Measurements from ENCODE around the gene CNIH2. TPM values are rescaled to one million over a fixed set of nuclear protein-coding genes. Genes with fewer than 3 reads are reported as not detected.

The CNIH2 gene
- total and polyA plus RNA-seq, 9 of the 15 experiments (the other 6 are each of a cell fraction or from before 2014, with no cell fraction given), result 0.26 to 0.89 (median 0.40) TPM; not detected in 4

DNA sequence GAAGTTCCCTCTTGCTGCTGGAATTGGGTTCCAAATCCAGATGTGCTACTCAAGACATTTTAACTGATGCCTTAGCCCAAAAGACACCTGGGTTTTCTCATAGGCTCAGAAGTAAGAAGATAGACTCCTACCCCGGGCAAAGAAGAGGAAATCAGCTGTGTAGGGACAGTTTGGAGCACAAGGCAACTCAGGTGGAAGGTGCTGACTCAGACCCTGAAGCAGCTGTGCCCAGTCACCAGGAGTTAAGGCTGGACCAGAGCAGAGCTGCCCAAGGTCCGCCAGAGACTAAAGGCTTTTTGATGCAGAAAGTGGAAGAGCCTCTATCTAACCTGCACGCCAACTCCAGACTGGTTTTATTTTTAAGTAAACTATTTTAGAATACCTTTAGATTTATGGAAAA is 30.2 kb upstream of the CNIH2 start:
- no peak overlapping the region for H3K27ac ChIP-seq (ENCODE audit: extremely low read depth, low read depth, low read length)
- 55% methylated on average over 3 of the region's 3 CpGs for WGBS (ENCODE audit: insufficient coverage, low coverage, missing lambda C conversion rate)
- no peaks in the 10 kb centered on the region for H3K4me1 ChIP-seq (replicated peaks in 1 of 2; ENCODE audit: control insufficient read depth in 2 of 2, insufficient read depth in 2 of 2, low read length in 2 of 2)
- ATAC-seq (no peak), DNase-seq (ENCODE audit: extremely low read depth in 1 of 4, low spot score in 3 of 4) (no peak), FAIRE-seq (no peak)
- no TSS peak for BruUV-seq (replicated peaks)
- in situ Hi-C loops (cut with MboI), result no loop called here
- no peaks in the 10 kb centered on the region for H3K79me2 ChIP-seq (ENCODE audit: control insufficient read depth, insufficient read depth, low read length)
- no peak overlapping the region for H3K4me2 ChIP-seq (ENCODE audit: insufficient read depth, low read length)
- H3K36me3 ChIP-seq (ENCODE audit: control insufficient read depth, insufficient read depth, low read length), result no peaks in the 10 kb centered on the region
- no peaks in the 10 kb centered on the region for H3K9me3 ChIP-seq (replicated peaks; ENCODE audit: control insufficient read depth, insufficient read depth, low read depth, low read length)
- H3K27me3 ChIP-seq (ENCODE audit: control insufficient read depth in 2 of 2, insufficient read depth in 2 of 2, low read length in 2 of 2), result no peaks in the 10 kb centered on the region
- ChIA-PET CTCF (ENCODE audit: low intra/inter-chr PET ratio) (no interaction called here), POLR2A (interaction anchor here (0.7 to 3.4 kb wide), 2 partner anchors 11 to 181 kb away, joined by 3 to 22 read pairs; no protein-coding TSS in a partner anchor)
- H3K9ac ChIP-seq (ENCODE audit: insufficient read depth in 1 of 2, low read depth in 2 of 2, low read length in 2 of 2), result no peak overlapping the region
- intact Hi-C loops (cut with micrococcal nuclease), result no loop called here
- no peak overlapping the region for H2AFZ ChIP-seq (ENCODE audit: low read depth, low read length)
- H4K20me1 ChIP-seq (replicated peaks; ENCODE audit: control insufficient read depth, insufficient read depth, low read length), result 0 out of 2 replicates have a peak, but pooled peaks cover 4% of the 10 kb centered on the region
- H3K4me3 ChIP-seq, result no peak overlapping the region
- TF ChIP-seq, protein P1, sequence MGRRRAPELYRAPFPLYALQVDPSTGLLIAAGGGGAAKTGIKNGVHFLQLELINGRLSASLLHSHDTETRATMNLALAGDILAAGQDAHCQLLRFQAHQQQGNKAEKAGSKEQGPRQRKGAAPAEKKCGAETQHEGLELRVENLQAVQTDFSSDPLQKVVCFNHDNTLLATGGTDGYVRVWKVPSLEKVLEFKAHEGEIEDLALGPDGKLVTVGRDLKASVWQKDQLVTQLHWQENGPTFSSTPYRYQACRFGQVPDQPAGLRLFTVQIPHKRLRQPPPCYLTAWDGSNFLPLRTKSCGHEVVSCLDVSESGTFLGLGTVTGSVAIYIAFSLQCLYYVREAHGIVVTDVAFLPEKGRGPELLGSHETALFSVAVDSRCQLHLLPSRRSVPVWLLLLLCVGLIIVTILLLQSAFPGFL (CRISPR knock-in tag; IDR thresholded peaks at IDR 0.05), result no peak
- no peak for TF ChIP-seq TBL1XR1 (IDR thresholded peaks at IDR 0.05; ENCODE audit: low read length in 2 of 2)
- TF ChIP-seq ZNF316 (IDR thresholded peaks at IDR 0.05), result 0 out of 2 replicates have a peak, but pooled peaks have one; percentile 10
- no peaks in the 10 kb centered on the region for H3K9me1 ChIP-seq (ENCODE audit: control insufficient read depth, insufficient read depth, low read length)

DNA sequence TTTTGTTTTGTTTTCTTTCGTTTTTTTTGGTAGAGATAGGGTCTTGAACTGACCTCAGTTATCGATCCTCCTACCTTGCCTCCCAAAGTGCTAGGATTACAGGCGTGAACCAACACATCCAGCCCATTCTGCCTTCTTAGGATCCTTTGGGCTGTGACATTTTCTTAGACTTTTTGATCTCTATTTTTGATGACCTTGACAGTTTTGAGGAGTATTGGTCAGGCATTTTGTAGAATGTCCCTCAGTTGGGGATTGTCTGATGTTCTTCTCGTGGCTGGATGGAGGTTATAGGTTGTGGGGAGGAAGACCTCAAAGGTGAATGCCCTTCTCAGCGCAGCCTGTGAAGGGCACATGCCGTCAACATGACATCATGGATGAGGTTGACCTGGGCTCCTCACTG is 29.1 kb upstream of the CNIH2 start:
- ChIA-PET CTCF (ENCODE audit: low intra/inter-chr PET ratio) (no interaction called here), POLR2A (interaction anchor here (3.4 kb wide), 1 partner anchor 12 kb away, joined by 22 read pairs; no protein-coding TSS in a partner anchor)
- no peaks in the 10 kb centered on the region for H3K79me2 ChIP-seq (ENCODE audit: control insufficient read depth, insufficient read depth, low read length)
- in situ Hi-C loops (cut with MboI), result no loop called here
- no peak for DNase-seq (ENCODE audit: extremely low read depth in 1 of 4, low spot score in 3 of 4)
- no peaks in the 10 kb centered on the region for H3K36me3 ChIP-seq (ENCODE audit: control insufficient read depth, insufficient read depth, low read length)
- H2AFZ ChIP-seq (ENCODE audit: low read depth, low read length), result no peak overlapping the region
- 0 out of 2 replicates have a peak, but pooled peaks cover 4% of the 10 kb centered on the region for H4K20me1 ChIP-seq (replicated peaks; ENCODE audit: control insufficient read depth, insufficient read depth, low read length)
- no TSS peak for BruUV-seq (replicated peaks)
- no peaks in the 10 kb centered on the region for H3K27me3 ChIP-seq (ENCODE audit: control insufficient read depth in 2 of 2, insufficient read depth in 2 of 2, low read length in 2 of 2)
- 48% methylated on average over 6 of the region's 6 CpGs for whole genome bisulfite sequencing (ENCODE audit: insufficient coverage, low coverage, missing lambda C conversion rate)
- no peak overlapping the region for H3K4me2 ChIP-seq (ENCODE audit: insufficient read depth, low read length)
- no peak overlapping the region for H3K27ac ChIP-seq (ENCODE audit: extremely low read depth, low read depth, low read length)
- no peaks in the 10 kb centered on the region for H3K4me1 ChIP-seq (replicated peaks in 1 of 2; ENCODE audit: control insufficient read depth in 2 of 2, insufficient read depth in 2 of 2, low read length in 2 of 2)
- no peak for FAIRE-seq
- intact Hi-C loops (cut with micrococcal nuclease), result no loop called here
- ATAC-seq, result no peak
- H3K9me3 ChIP-seq (replicated peaks; ENCODE audit: control insufficient read depth, insufficient read depth, low read depth, low read length), result no peaks in the 10 kb centered on the region
- H3K9me1 ChIP-seq (ENCODE audit: control insufficient read depth, insufficient read depth, low read length), result no peaks in the 10 kb centered on the region
- H3K9ac ChIP-seq (ENCODE audit: insufficient read depth in 1 of 2, low read depth in 2 of 2, low read length in 2 of 2), result no peak overlapping the region
- H3K4me3 ChIP-seq, result no peak overlapping the region
- TF ChIP-seq, protein P2, sequence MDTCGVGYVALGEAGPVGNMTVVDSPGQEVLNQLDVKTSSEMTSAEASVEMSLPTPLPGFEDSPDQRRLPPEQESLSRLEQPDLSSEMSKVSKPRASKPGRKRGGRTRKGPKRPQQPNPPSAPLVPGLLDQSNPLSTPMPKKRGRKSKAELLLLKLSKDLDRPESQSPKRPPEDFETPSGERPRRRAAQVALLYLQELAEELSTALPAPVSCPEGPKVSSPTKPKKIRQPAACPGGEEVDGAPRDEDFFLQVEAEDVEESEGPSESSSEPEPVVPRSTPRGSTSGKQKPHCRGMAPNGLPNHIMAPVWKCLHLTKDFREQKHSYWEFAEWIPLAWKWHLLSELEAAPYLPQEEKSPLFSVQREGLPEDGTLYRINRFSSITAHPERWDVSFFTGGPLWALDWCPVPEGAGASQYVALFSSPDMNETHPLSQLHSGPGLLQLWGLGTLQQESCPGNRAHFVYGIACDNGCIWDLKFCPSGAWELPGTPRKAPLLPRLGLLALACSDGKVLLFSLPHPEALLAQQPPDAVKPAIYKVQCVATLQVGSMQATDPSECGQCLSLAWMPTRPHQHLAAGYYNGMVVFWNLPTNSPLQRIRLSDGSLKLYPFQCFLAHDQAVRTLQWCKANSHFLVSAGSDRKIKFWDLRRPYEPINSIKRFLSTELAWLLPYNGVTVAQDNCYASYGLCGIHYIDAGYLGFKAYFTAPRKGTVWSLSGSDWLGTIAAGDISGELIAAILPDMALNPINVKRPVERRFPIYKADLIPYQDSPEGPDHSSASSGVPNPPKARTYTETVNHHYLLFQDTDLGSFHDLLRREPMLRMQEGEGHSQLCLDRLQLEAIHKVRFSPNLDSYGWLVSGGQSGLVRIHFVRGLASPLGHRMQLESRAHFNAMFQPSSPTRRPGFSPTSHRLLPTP (IDR thresholded peaks at IDR 0.05; ENCODE audit: borderline replicate concordance, extremely low read depth, insufficient read length), result no peak
- TF ChIP-seq ZNF41 (CRISPR knock-in tag; conservative IDR thresholded peaks at IDR 0.05), result no peak
- TF ChIP-seq PTRF (tag; IDR thresholded peaks at IDR 0.05), result no peak
- no peak for TF ChIP-seq CBX1 (IDR thresholded peaks at IDR 0.05; ENCODE audit: low read depth)
- TF ChIP-seq, protein P3, sequence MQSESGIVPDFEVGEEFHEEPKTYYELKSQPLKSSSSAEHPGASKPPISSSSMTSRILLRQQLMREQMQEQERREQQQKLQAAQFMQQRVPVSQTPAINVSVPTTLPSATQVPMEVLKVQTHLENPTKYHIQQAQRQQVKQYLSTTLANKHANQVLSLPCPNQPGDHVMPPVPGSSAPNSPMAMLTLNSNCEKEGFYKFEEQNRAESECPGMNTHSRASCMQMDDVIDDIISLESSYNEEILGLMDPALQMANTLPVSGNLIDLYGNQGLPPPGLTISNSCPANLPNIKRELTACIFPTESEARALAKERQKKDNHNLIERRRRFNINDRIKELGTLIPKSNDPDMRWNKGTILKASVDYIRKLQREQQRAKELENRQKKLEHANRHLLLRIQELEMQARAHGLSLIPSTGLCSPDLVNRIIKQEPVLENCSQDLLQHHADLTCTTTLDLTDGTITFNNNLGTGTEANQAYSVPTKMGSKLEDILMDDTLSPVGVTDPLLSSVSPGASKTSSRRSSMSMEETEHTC (IDR thresholded peaks at IDR 0.05), result no peak
- no peak for TF ChIP-seq NFRKB (IDR thresholded peaks at IDR 0.05; ENCODE audit: low read depth)
- no peak for TF ChIP-seq SIN3B (IDR thresholded peaks at IDR 0.05; ENCODE audit: low read depth)
- no peak for TF ChIP-seq FOXJ2 (tag; IDR thresholded peaks at IDR 0.05)
- peak; percentile 53 for TF ChIP-seq MAFG (tag; conservative IDR thresholded peaks at IDR 0.05)

Measured in K562 (cell line).